Effector CD8-positive, alpha-beta T cell (primary cell): ENCODE results near the gene KRTAP21-1.
"Not testable (repeated sequence)": the region's sequence is repeated elsewhere in the genome, so short reads cannot be mapped to it uniquely, and the experiment has no call there.

Source experiments
- DNase-seq: peaks from one replicate; lab custom pipeline; 2025; lab: John Stamatoyannopoulos, UW
- total RNA-seq, 4 experiments: gene quantifications; one replicate each; lab custom pipeline; 2026; lab: John Stamatoyannopoulos, UW

The KRTAP21-1 gene
- 0 reads per million in 4 experiments for total RNA-seq

DNA sequence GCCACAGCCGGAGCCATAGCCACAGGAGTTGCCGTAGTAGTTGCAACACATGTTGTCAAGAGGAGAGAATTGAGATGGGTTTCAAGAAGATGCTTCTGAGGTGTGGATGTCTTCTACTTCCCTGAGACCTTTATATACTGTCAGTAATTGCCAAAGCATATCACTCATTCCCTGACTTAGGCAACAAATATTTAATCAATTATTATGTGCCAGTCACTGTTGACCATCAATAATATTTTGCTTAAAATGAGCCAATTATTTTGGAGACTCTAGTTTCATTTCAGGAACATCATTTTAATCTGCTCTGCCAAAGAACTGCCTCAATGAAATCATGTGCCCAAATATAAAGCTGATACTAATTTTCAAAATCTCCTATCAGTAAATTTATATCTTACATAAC lies at the start of gene KRTAP21-1:
KRTAP21-1 (minus strand) TSS at position 101 of the 400 bp plus-strand sequence; CDS start at position 51, 50 bp downstream.
- DNase-seq = not testable (repeated sequence)

DNA sequence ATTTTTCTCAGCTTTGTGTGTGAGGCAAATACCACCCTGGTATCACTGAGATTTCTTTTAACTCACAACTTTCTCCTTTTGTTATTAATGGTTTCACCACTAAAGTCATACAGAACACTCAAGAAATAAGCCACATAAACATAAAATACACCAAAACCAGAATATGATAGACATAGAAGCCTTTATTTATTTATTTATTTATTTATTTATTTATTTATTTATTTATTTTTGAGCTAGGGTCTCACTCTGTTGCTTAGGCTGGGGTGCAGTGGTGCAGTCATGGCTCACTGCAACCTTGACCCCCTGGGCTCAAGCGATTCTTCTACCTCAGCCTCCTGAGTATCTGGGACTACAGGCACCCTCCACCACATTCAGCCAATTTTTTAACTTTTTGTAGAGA lies 45.4 kb upstream of the KRTAP21-1 start:
- DNase-seq = no peak

- DNase-seq = no peak
These were observed 38.5 kb upstream of the KRTAP21-1 start for GRCh38 chr21:30793581-30794314.

GRCh38 chr21:30779249-30779648 lies 24.0 kb upstream of the KRTAP21-1 start:
- DNase-seq = no peak

GRCh38 chr21:30769724-30770431 lies 14.7 kb upstream of the KRTAP21-1 start:
- DNase-seq = no peak

DNA sequence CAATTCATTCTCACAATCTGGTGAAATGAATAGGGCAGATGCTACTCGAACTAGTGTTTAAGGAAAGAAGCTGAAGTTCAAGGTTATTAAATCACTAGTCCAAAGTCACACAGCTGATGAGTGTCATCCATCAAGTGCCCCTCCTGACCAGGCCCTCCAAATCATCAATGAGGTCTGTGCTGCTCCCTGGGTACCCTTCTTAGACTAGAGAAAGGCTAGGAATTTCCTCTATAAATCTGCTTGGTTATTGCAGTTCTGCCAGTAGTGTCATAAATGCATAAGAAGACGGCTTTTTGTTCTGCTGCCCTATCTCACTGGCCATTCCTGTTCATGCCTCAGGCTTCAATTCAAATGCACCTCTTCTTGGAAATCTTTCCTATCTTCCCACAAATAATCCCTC lies 5.5 kb upstream of the KRTAP21-1 start:
- DNase-seq = no peak

- no peak for DNase-seq
These were observed 3.1 kb upstream of the KRTAP21-1 start for GRCh38 chr21:30758306-30758705.

- no peak for DNase-seq
These were observed 8.1 kb downstream of the KRTAP21-1 start, which contains the start of gene KRTAP21-2 for GRCh38 chr21:30747159-30747558. Gene KRTAP21-2 (minus strand): TSS chr21:30747259. CDS start chr21:30747202, 57 bp downstream.

DNA sequence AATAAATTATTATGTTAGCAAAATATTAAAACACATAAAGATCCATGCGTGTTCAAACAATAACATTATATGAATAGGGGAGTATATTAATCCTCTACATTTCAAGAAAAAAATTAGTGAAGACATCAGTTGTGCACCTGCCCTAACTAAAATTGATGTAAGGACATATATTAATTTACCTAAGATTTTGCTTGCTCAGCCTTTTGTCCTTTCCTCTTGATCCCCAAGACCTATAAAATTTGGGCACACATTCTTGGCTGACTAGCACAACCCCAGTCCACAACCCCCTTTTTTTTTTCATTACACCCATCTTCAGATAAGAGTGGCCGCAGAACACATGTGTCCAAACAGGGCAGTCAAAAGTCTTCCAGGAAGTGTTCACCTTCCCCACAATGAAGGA lies 14.8 kb downstream of the KRTAP21-1 start:
- DNase-seq = no peak

- DNase-seq = no peak
These were observed 22.2 kb downstream of the KRTAP21-1 start for GRCh38 chr21:30733026-30733425.

DNA sequence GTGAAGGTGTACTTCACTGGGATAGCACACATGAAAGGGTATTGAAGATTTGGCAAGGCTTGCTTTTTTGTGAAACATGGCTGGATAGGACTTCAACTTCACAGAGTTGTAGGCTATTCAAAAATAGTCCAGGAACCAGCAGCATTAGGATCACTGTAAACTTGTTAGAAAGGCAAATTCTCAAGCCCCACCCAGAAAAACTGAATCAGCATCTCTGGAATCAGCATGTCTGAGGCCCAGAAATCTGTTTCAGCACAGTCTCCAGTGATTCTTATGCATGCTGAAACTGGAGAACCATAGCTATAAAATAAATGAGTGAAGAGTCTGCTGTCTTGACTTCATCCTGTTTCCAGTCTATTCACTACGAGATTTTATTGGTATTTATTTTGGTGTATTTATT lies 28.5 kb downstream of the KRTAP21-1 start:
- no peak for DNase-seq

DNA sequence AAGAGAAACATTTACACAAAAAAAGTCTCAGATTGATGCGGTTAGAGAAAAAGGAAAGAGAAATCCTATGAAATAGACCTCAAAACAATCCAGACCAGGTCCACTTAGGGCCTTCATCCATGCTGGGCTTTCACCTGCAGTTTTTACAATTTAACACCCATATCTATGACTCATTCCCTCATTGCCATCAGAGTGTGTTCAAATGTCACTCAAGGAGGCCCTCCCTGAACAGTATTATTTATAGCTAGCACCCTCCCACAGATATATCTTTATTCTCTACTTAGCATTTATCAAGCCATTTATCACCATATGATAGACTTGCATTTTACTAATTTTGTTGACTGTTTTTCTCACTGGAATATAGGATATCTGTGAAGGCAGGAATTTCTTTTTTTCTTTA lies 35.8 kb downstream of the KRTAP21-1 start:
- no peak for DNase-seq

DNA sequence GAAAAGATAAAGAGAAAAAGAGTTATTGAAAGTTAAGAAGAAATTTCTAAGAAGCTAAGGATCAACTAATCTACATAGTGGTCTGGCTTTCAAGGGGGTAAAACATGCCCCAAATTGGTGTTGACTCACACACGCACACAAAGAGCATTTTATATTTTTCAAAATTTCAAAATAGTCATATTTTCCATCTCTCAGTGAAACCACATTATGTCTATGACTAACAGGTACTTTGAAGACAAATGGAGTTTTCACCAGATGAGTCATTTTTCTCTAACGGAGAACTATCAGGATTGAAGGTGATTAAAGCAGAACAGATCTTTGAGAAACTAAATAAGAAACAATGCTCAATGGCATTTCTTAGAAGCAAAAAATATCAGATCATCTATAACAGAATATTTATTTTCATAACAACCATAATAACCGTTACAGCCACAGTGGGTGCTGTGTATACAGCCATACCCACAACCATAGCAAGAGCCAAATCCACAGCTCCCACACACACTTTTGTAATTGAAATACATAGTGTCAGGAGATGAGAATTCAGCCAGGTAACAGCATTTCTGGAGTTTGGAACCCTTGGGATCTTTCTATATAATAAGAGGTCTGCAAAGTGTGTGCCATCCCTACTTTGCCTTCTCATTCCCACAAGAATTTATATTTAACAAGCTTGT lies 36.9 kb downstream of the KRTAP21-1 start, which contains the start of gene KRTAP21-3:
KRTAP21-3 (minus strand) TSS at position 539 of the 671 bp plus-strand sequence; CDS start at position 521, 18 bp downstream.
- no peak for DNase-seq

DNA sequence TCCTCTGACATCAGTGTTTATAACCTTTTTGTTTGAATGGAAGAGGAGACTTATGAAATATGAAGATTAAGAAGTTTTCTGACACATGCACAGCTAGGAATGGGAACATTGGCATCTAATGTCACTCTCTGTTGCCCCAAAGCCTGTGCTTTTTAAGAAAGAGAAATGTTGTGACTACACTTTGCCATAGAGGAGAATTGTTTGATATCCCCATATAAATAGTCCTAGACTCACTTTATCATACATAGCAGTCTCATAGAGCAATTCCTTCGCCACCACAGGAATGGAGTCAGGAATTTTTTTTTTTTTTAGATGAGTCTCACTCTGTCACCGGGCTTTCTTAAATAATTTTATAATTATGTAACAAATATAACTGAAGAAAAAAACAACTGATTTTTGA lies 38.1 kb downstream of the KRTAP21-1 start:
- no peak for DNase-seq

GRCh38 chr21:30714946-30715345 lies 40.3 kb downstream of the KRTAP21-1 start:
- no peak for DNase-seq

- DNase-seq = no peak
These were observed 40.8 kb downstream of the KRTAP21-1 start for GRCh38 chr21:30714456-30714855.

DNA sequence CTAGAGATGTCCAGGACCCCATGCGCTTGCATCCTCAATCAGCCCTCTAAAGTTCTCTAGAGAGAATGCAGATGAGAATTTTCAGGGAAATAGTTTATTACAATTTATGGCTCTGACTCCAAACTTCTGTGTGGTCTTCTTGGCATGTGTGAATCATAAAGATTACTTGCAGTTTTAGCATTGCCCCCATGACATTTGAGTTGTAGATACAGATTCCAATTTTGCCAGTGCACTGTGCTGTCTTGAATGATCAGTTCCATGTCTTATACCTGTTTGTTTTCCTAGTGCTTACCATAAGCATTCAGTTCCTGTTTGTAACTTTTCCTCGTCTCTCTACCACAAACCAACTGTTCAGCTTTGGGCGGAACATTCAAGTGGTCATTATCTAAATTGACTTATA lies 41.5 kb downstream of the KRTAP21-1 start:
- DNase-seq = no peak

DNA sequence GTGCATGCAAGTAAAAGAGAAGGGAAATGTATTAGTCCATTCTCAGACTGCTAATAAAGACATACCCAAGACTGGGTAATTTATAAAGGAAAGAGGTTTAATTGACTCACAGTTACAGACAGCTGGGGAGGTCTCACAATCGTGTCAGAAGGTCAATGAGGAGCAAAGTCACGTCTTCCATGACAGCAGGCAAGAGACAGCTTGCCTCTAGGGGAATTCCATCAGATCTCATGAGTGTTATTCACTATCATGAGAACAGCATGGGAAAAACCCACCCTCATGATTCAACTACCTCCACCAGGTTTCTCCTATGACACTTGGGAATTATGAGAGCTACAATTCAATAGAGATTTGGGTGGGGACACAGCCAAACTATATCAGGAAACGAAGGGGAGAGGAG lies 44.7 kb downstream of the KRTAP21-1 start:
- DNase-seq = no peak

DNA sequence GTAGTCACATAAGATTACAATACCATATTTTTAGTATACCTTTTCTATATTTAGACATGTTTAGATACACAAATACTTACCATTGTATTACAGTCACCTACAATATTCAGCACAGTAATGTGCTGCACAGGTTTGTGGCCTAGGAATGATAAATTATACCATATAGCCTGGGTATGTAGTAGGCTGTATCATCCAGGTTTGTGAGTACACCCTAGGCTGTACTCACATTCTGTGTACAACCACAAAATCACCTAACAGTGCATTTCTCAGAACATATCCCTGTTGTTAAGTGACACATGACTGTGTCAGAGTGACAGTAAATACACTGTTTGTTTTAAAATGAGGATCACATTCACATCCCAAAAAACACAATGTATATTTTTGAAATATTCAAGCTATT lies 47.8 kb downstream of the KRTAP21-1 start:
- DNase-seq = no peak
